K562 (cell line): ENCODE measurements around the gene ACAP2. TPM values are rescaled to one million over a fixed set of nuclear protein-coding genes. Genes with fewer than 3 reads are reported as not detected.
A peak's percentile ranks its signal among the peaks of the same experiment; 100 is the strongest.

Experiments used
- ARID4B ChIP-seq: sonication (generic); formaldehyde crosslinking; IDR thresholded peaks from 2 replicates; pipeline ENCODE4 v1.8.0; 2022; ENCODE audit warnings: mild to moderate bottlenecking, missing genetic modification reagents
- CEBPZ ChIP-seq: fragments of 150-350 bp; IDR thresholded peaks from 2 replicates; pipeline ENCODE4 v1.6.1; 2014; ENCODE audit warnings: low read depth, mild to moderate bottlenecking, low read length, borderline replicate concordance
- CTBP1 ChIP-seq: fragments of 450-650 bp; IDR thresholded peaks from 2 replicates; pipeline ENCODE4 v1.6.1; 2016; ENCODE audit warnings: borderline replicate concordance
- DIDO1 ChIP-seq: fragments of 450-650 bp; IDR thresholded peaks from 2 replicates; pipeline ENCODE4 v1.6.1; 2016; ENCODE audit warnings: low read depth, missing biosample characterization, missing genetic modification characterization
- HDAC8 ChIP-seq: fragments of 450-650 bp; IDR thresholded peaks from 2 replicates; pipeline ENCODE4 v1.6.1; 2016; ENCODE audit warnings: mild to moderate bottlenecking, missing genetic modification characterization, moderate library complexity, missing compliant biosample characterization
- LARP7 ChIP-seq: fragments of 450-650 bp; IDR thresholded peaks from 2 replicates; pipeline ENCODE4 v1.6.1; 2016
- MEF2D ChIP-seq: conservative IDR thresholded peaks from 2 replicates; pipeline ENCODE4 v1.6.1; 2016; ENCODE audit warnings: low read depth, missing genetic modification characterization, missing compliant biosample characterization
- NFIC ChIP-seq: fragments of 450-650 bp; IDR thresholded peaks from 2 replicates; pipeline ENCODE4 v1.6.1; 2017; ENCODE audit warnings: mild to moderate bottlenecking, inconsistent platforms
- POLR2AphosphoS5 ChIP-seq: IDR thresholded peaks from 2 replicates; pipeline ENCODE4 v1.6.1; 2011; ENCODE audit warnings: mild to moderate bottlenecking, low read depth, low read length, moderate library complexity; ENCODE audit not compliant: control insufficient read depth, insufficient read depth
- PPARD ChIP-seq: fragments of 250-450 bp; sonication (Bioruptor Pico); IDR thresholded peaks from 2 replicates; pipeline ENCODE4 v1.8.0; 2022; ENCODE audit warnings: inconsistent platforms, mild to moderate bottlenecking, moderate library complexity
- RBBP5 ChIP-seq: fragments of 200-600 bp; sonication (generic); IDR thresholded peaks from 2 replicates; pipeline ENCODE4 v1.6.1; 2012; ENCODE audit warnings: borderline replicate concordance, mild to moderate bottlenecking, low read length, control low read depth, inconsistent platforms; ENCODE audit not compliant: insufficient read depth, poor library complexity, severe bottlenecking
- ZBTB43 ChIP-seq: sonication (generic); formaldehyde crosslinking; IDR thresholded peaks from 2 replicates; pipeline ENCODE4 v1.8.0; 2023; ENCODE audit warnings: mild to moderate bottlenecking, missing genetic modification reagents
- ZNF140 ChIP-seq: fragments of 250-450 bp; sonication (Bioruptor Pico); IDR thresholded peaks from 2 replicates; pipeline ENCODE4 v1.8.0; 2021; ENCODE audit warnings: moderate library complexity, mild to moderate bottlenecking, inconsistent platforms
- ZNF518B ChIP-seq: fragments of 250-450 bp; sonication (Bioruptor Pico); IDR thresholded peaks from 2 replicates; pipeline ENCODE4 v1.5.0; 2021; ENCODE audit warnings: mild to moderate bottlenecking, moderate library complexity
- polyA plus RNA-seq, 8 experiments: library from polyadenylated mRNA; depleted of rRNA in 4 of 8; stranded (reverse) in 5 of 8; unstranded in 3 of 8; fragments of >200 nt; fragmentation: Nextera tagmentation in 2 of 8; fragmentation: Illumina TruSeq in 1 of 8; extraction: Ambion mirVana in 2 of 8; extraction: Trizol in 1 of 8; gene quantifications; 2 replicates each; pipeline versions ENCODE4 v1.2.1 to v1.2.3, GENCODE V29; 2011 to 2014; ENCODE audit warnings: inconsistent platforms in 1 of 8, missing spikeins in 1 of 8
- total RNA-seq, 7 experiments: library from RNA; depleted of rRNA in 6 of 7; stranded (reverse); fragments of >200 nt in 6 of 7; fragmentation: Illumina TruSeq in 2 of 7; extraction: Trizol in 2 of 7; gene quantifications; 2 replicates each; pipeline versions ENCODE4 v1.2.1 to v1.2.3, GENCODE V29; 2011 to 2021; ENCODE audit warnings: low replicate concordance in 1 of 7

The ACAP2 gene
- total and polyA plus RNA-seq, 9 of the 15 experiments (the other 6 are each of a cell fraction or from before 2014, with no cell fraction given) = 10.6 to 52.7 (median 34.4) TPM

- TF ChIP-seq ZNF518B (CRISPR knock-in tag) (no peak), LARP7 (no peak), CTBP1 (peak; percentile 95), RBBP5 (peak; percentile 49), ZNF140 (no peak), PPARD (CRISPR knock-in tag) (no peak), MEF2D (no peak), CEBPZ (no peak), ARID4B (CRISPR knock-in tag) (no peak), ZBTB43 (CRISPR knock-in tag) (no peak), DIDO1 (tag) (no peak), HDAC8 (tag) (no peak), NFIC (no peak; the same call in 1 of the 2 replicates), POLR2AphosphoS5 (peak; percentile 65)
Observed at GRCh38 chr3:195259475-195260279, 183.1 kb downstream of the ACAP2 start (continued).
